NCI-H345 (cell line): ENCODE measurements around the gene PPP1R10.

ENCODE experiments used
- DNase-seq: peaks from one replicate; lab custom pipeline; 2025; lab: John Stamatoyannopoulos, UW

The PPP1R10 gene

DNA sequence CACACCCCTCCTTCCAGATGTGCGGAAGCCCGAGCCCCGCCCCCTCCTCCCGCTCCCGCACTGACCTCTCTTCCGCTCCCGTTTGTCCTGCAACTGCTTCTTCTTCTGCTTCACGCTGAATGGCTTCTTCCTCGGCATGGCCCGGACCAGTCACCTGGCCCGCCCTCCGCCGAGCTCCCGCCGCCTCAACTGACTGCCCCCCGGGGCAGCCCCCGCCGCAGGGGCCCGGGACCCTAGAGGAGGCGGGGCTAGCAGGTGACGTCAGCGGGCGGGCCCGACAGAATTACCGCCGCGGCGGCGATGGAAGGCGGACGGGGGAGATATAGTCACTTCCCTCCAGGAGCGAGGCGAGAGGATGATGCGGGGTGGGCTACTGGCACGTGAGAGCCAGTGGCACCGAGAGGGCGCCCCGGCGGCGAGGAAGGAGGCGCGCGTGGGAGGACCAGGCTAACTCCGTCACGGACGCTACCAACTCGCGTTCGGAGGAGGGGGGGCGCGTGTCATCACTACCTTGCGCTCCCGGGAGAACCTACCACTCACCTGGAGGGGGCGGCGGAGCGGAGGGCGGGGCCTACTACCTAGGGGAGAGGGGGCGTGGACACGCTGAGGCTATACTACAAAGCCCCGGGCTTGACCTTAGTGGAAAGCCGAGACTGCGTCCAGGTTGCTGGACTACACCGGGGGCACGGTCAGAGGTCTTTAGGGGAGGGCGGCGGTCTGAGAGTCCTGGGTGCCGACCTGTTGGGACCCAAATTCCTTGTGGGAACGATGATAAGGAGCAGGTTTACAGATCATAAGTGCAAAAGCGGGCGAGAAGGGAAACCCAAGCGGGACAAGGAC lies 60.8 kb downstream of the PPP1R10 start, which contains the start of gene GNL1:
TSS of gene GNL1 (minus strand) at position 424 of the 840 bp plus-strand sequence. CDS start at position 138, 286 bp downstream.
- peak; percentile 96 for DNase-seq

DNA sequence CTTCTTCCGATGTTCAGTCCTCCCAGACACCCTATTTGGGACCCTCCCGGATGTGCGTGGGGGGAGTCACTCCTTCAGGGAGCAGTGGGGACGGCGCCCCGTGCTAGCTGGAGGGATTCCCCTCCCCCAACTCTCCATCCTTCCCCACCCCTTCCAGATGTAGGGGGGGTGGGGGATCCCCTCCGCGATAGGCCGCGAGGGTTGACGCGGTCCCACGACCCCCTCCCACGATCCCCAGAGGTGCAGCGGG lies 61.3 kb downstream of the PPP1R10 start:
- no peak for DNase-seq

DNA sequence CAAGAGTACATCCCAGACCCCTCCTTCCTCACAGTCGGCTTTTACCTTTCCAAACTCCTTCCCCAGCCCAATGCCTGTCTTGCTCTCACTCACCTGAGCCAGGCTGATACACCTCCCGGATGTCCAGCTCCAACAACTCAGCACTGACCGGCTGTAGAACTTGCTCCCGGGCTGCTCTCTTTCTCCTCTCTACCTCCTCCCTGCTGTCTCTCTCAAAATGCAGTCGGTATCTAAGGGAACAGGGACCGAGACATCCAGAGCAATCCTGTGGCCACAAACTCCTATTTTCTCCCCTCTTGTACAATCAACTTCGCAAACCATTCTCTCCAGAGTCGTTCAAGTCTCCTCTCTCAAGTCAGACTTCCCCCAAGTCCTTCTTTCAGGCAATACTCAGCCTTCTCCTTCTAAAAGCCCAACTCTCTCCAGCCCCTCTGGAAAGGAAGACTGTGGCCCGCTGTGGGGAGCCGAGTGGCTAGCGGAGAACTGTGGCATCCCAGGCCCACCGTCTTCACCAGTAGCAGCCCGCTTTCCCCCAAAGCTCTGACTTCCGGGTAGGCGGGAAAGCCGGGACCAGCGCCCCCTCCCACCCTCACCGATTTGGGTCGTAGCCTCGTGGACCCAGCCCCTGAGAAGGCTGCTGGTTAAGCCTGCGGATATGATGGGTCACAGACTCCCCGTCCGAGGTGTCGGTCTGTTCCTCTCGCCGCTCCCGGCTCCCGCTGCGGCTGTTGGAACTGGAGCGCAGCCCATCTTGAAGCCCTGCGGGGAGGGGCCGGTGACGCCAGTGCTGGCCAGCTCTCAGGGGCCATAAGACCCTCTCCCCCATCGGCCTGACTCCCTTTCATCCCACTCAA lies 61.9 kb downstream of the PPP1R10 start:
- DNase-seq, result peak; percentile 14

DNA sequence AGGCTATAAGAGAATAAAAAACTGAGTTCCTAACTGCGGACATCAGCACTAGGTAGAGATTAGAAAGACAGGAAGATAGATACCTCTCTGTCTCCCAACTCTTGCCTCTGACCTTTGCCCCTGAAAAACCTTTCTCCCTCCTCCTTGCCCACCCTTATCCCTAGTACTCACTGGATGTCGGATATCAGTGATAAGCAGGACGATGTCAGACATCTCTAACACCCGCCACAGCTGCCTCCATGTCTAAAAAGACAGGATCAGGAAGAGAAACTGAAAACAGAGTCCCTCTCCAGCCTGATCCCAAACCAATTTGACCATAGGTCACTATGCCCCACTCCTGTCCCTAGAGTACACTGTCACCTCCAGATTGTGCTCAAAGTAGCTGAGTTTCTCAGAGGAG lies 62.6 kb downstream of the PPP1R10 start:
- no peak for DNase-seq
